ENCODE measurements around the gene METAP1D. TPM values are rescaled to one million over a fixed set of nuclear protein-coding genes. Genes with fewer than 3 reads are reported as not detected.
"Not testable (repeated sequence)": the region's sequence is repeated elsewhere in the genome, so short reads cannot be mapped to it uniquely, and the experiment has no call there.

METAP1D gene
- total and polyA plus RNA-seq, 8 donors = 2.9 to 16.2 (median 4.7) TPM

GRCh38 chr2:172065111-172065510, 65.4 kb downstream of the METAP1D start:
- no peak overlapping the region for H3K27ac ChIP-seq
- H3K27me3 ChIP-seq = no peaks in the 10 kb centered on the region
- intact Hi-C loops (cut with DNase I; ENCODE audit: low total_unique reads) = no loop called here
- H3K4me1 ChIP-seq = no peaks in the 10 kb centered on the region
- TF ChIP-seq, protein P1, sequence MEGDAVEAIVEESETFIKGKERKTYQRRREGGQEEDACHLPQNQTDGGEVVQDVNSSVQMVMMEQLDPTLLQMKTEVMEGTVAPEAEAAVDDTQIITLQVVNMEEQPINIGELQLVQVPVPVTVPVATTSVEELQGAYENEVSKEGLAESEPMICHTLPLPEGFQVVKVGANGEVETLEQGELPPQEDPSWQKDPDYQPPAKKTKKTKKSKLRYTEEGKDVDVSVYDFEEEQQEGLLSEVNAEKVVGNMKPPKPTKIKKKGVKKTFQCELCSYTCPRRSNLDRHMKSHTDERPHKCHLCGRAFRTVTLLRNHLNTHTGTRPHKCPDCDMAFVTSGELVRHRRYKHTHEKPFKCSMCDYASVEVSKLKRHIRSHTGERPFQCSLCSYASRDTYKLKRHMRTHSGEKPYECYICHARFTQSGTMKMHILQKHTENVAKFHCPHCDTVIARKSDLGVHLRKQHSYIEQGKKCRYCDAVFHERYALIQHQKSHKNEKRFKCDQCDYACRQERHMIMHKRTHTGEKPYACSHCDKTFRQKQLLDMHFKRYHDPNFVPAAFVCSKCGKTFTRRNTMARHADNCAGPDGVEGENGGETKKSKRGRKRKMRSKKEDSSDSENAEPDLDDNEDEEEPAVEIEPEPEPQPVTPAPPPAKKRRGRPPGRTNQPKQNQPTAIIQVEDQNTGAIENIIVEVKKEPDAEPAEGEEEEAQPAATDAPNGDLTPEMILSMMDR (IDR thresholded peaks at IDR 0.05) = no peak
- no peak for TF ChIP-seq EP300 (IDR thresholded peaks at IDR 0.05)
- TF ChIP-seq POLR2AphosphoS5 (IDR thresholded peaks at IDR 0.05) = no peak
- TF ChIP-seq POLR2A (IDR thresholded peaks at IDR 0.05) = no peak
- 78 to 96% (median 95%) methylated on average over 4 of the region's 4 CpGs for WGBS, 5 donors
- no peak overlapping the region for H3K4me3 ChIP-seq
- no peaks in the 10 kb centered on the region for H3K9me3 ChIP-seq
- no peak for DNase-seq
- H3K36me3 ChIP-seq = peaks cover 0 to 25% (median 4%) of the 10 kb centered on the region in 4 donors

- intact Hi-C loops (cut with DNase I; ENCODE audit: low total_unique reads) = no loop called here
Observed at GRCh38 chr2:172066394-172066886, 66.7 kb downstream of the METAP1D start.

DNA sequence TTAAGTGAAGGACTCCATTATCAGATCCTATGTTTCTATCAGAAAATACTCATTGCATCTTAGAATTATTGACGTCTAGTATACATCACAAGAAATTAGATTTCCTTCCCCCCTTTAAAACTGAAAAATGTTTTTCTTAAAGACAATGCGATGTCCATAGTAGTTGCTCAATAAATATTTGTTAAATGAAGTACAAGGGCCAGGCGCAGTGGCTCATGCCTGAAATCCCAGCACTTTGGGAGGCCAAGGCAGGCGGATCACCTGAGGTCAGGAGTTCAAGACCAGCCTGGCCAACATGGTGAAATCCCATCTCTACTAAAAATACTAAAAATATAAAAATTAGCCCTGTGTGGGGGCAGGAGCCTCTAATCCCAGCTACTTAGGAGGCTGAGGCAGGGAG, 68.2 kb downstream of the METAP1D start:
- H3K27ac ChIP-seq; intact Hi-C loops (cut with DNase I; ENCODE audit: low total_unique reads); H3K9me3 ChIP-seq; DNase-seq; H3K4me1 ChIP-seq; H3K27me3 ChIP-seq; H3K4me3 ChIP-seq: not testable (repeated sequence)
- peaks cover 0 to 16% (median 0%) of the 10 kb centered on the region in 4 donors for H3K36me3 ChIP-seq
- 95 to 97% (median 95%) methylated on average over 4 of the region's 4 CpGs for WGBS, 5 donors

More at GRCh38 chr2:172066394-172066886, 66.7 kb downstream of the METAP1D start:
- DNase-seq = peak in 1 of 2 donors; percentile 26
- Histone ChIP-seq H3K27ac (no peak overlapping the region), H3K36me3 (peaks cover 0 to 25% (median 4%) of the 10 kb centered on the region in 4 donors), H3K4me1 (no peaks in the 10 kb centered on the region), H3K4me3 (no peak overlapping the region), H3K27me3 (no peaks in the 10 kb centered on the region), H3K9me3 (no peaks in the 10 kb centered on the region)
- TF ChIP-seq EP300 (IDR thresholded peaks at IDR 0.05) = no peak
- TF ChIP-seq, protein P1 (IDR thresholded peaks at IDR 0.05) = no peak
- TF ChIP-seq POLR2A (IDR thresholded peaks at IDR 0.05) = no peak
- TF ChIP-seq POLR2AphosphoS5 (IDR thresholded peaks at IDR 0.05) = no peak
- WGBS, 5 donors = 75 to 84% (median 80%) methylated on average over 4 of the region's 4 CpGs

GRCh38 chr2:172070936-172071335, 71.2 kb downstream of the METAP1D start:
- TF ChIP-seq, protein P1 (IDR thresholded peaks at IDR 0.05) = no peak
- TF ChIP-seq POLR2A (IDR thresholded peaks at IDR 0.05) (no peak), POLR2AphosphoS5 (IDR thresholded peaks at IDR 0.05) (no peak), EP300 (IDR thresholded peaks at IDR 0.05) (no peak)
- intact Hi-C loops (cut with DNase I; ENCODE audit: low total_unique reads) = no loop called here
- Histone ChIP-seq H3K27ac (no peak overlapping the region), H3K36me3 (peaks cover 0 to 4% (median 0%) of the 10 kb centered on the region in 4 donors), H3K4me3 (no peak overlapping the region), H3K27me3 (no peaks in the 10 kb centered on the region), H3K4me1 (no peaks in the 10 kb centered on the region), H3K9me3 (no peaks in the 10 kb centered on the region)
- no peak for DNase-seq
- 83 to 93% (median 91%) methylated on average over 1 of the region's 1 CpG for WGBS, 5 donors

DNA sequence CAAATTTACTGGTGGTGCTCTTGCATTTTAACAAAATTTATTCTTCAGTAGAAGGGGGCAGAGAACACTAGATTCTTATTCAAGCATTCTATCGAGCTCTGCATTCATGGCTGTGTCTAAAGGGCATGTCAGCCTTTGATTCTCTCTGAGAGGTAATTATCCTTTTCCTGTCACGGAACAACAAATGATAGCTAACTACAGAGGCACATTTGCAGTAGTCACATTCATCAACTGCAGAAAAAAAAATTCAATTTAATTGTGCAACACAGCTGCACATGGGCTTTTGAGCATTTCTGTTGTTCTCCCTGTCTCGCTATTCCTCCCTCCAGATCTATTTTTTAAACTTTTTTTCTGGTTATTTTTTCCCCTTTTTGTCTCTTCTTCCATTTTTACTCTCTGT, 72.5 kb downstream of the METAP1D start:
- TF ChIP-seq POLR2AphosphoS5 (IDR thresholded peaks at IDR 0.05) (no peak), EP300 (IDR thresholded peaks at IDR 0.05) (no peak), POLR2A (IDR thresholded peaks at IDR 0.05) (no peak)
- TF ChIP-seq, protein P1 (IDR thresholded peaks at IDR 0.05) = no peak
- Histone ChIP-seq H3K27me3 (no peaks in the 10 kb centered on the region), H3K36me3 (no peaks in the 10 kb centered on the region), H3K4me3 (no peak overlapping the region), H3K27ac (no peak overlapping the region), H3K9me3 (no peaks in the 10 kb centered on the region), H3K4me1 (no peaks in the 10 kb centered on the region)
- peak in 1 of 2 donors; percentile 21 for DNase-seq
- WGBS, 5 donors = 91 to 100% (median 96%) methylated on average over 3 of the region's 3 CpGs
- intact Hi-C loops (cut with DNase I; ENCODE audit: low total_unique reads) = no loop called here

Data from stomach (tissue), 9 donors.